GM10266 (cell line): ENCODE measurements around the gene ANKRD13B.

Source experiments
- DNase-seq: peaks from one replicate; pipeline ENCODE4 v3.0.0; 2012; ENCODE audit errors: extremely low spot score
- TF ChIP-seq, protein P1 (sequence below): IDR thresholded peaks from 2 replicates; pipeline ENCODE4 v1.5.1; 2012; ENCODE audit warnings: mild to moderate bottlenecking, low read depth; ENCODE audit not compliant: control insufficient read depth, insufficient read depth; ENCODE audit errors: missing control alignments

The ANKRD13B gene

GRCh38 chr17:29595107-29595942 is 2.4 kb downstream of the ANKRD13B start:
- no peak for DNase-seq
- TF ChIP-seq, protein P1, sequence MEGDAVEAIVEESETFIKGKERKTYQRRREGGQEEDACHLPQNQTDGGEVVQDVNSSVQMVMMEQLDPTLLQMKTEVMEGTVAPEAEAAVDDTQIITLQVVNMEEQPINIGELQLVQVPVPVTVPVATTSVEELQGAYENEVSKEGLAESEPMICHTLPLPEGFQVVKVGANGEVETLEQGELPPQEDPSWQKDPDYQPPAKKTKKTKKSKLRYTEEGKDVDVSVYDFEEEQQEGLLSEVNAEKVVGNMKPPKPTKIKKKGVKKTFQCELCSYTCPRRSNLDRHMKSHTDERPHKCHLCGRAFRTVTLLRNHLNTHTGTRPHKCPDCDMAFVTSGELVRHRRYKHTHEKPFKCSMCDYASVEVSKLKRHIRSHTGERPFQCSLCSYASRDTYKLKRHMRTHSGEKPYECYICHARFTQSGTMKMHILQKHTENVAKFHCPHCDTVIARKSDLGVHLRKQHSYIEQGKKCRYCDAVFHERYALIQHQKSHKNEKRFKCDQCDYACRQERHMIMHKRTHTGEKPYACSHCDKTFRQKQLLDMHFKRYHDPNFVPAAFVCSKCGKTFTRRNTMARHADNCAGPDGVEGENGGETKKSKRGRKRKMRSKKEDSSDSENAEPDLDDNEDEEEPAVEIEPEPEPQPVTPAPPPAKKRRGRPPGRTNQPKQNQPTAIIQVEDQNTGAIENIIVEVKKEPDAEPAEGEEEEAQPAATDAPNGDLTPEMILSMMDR, result no peak

DNA sequence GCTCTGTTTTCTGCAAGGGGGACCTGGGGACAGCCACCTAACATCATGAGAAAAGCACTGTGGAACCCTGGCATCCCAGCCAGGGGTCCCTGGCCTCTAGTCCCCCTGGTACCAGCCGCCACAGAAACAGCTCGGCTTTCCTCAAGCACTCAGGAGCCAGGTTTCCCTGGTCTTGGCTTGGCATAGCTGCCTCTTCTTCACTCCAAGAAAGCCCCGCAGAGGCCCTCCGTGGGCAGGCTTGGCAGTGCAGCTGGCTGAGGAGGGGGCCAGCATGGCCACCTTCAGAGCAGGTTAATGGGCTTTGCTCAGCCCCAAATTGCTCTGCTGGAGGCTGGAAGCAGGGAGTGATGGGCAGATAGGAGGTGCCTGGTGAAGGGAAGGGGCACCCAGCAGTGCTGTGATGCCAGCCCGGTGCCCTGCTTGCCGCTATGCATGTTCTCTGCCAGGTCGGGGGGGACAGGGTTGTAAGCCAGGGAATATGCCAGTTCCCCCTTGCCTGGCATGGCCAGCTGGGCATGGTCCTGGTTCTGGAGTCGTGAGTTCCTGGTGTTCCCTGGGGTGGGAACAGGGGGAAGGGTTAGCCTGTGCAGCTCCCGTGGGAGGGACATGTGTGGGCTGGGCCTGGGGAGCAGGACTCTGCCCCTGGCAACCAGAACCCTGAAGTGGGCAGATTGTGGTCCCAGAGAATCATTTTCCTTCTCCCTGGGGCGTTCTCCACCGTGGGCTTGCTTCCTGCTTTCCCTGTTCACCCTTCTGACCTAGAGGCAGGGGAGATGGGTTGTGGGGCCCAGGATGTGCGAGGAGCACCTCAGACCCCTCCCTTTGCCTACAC is 3.2 kb downstream of the ANKRD13B start:
- TF ChIP-seq, protein P1, result no peak
- no peak for DNase-seq

DNA sequence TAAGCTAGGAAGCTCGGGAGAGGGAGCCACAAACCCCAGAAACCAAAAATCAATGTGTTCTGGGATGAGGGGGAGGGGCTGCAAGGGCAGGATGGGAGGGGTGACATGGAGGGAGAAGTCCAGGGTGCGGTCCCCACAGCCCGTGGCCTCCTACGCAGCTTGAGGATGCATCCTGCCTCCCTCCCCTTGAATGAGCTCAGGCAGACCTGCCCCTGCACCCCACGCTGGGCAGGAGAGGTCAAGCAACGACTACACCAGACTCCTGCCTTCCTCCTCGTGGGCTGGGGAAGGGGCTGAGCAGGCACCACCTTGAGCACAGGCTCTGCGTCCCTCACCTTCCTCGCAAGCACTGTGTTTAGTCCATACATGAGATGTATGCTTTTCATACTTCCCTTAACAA is 3.9 kb downstream of the ANKRD13B start:
- TF ChIP-seq, protein P1, result no peak
- DNase-seq, result no peak

DNA sequence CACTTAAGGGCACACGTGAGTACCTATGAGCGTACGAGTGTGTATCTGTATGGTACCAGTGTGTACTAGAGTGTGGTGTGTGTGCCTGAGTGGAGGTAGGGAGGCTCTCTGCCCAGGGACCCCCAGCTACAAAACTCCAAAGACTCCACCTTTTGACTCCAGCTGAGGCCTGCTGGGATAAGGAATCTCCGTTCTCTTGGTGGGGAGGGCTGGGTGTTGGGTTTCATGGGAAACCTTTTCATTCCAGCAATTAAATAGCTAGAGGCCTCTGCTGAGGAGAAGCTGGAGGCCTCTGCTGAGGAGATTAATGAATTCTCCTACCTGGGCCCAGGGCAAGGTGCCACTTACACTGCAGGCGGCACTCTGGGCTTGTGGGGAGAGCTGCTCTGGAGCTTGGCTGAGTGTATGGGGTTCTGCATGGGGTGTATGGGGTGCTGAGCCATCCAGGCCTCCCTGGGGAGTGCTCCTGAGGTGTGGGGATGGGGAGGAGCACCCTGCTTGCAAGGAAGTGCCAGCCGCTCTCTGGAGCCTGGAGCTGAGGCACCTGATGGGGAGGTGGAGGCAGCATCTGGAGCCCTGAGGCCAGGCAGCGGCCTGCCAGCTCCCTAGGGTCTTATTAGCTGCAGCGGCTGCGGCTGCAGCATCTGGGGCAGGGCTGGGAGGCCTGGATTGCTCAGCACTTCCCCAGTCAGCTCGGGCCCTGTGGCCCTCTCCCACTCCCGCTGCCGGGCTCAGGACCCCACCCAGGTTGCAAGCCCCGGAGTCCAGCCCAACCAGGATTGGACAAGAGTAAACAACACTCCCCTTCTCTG is 4.6 kb downstream of the ANKRD13B start:
- TF ChIP-seq, protein P1, result no peak
- DNase-seq, result no peak

- DNase-seq, result no peak
- TF ChIP-seq, protein P1, result no peak
These were observed 10.3 kb downstream of the ANKRD13B start for GRCh38 chr17:29603109-29603674.

DNA sequence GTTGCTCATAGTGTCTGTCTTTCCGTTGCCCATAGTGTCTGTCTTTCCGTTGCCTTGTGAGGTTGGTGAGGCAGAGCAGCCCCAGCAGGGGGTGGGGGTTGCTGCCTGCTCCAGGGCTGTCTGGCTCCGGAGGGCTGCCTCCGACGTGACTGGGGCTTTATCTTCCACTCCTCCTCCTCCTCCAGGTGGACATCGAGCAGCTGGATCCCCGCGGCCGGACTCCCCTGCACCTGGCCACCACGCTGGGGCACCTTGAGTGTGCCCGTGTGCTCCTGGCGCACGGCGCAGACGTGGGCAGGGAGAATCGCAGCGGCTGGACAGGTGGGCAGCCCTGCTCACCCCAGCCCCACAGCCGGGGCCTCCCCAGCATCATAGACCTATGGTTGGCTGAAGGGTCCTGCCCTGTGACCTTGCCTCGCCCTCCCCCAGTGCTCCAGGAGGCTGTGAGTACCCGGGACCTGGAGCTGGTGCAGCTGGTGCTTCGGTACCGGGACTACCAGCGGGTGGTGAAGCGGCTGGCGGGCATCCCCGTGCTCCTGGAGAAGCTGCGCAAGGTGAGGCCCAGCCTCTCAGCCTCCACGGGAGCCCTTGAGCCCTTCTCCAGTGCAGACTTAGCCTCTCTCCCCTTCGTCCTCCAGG is 14.7 kb downstream of the ANKRD13B start:
- TF ChIP-seq, protein P1, result no peak

More for the DNA sequence above, 14.7 kb downstream of the ANKRD13B start:
- DNase-seq, result no peak
